GM12878 (cell line): ENCODE measurements around the gene KIF25. TPM values are rescaled to one million over a fixed set of nuclear protein-coding genes. Genes with fewer than 3 reads are reported as not detected.

ENCODE experiments used
- ATAC-seq: fragments of 200-7000 bp; cut with Tn5 transposase; 3 replicates; pipeline ENCODE4 v1.9.1; 2020; ENCODE audit warnings: mild to moderate bottlenecking, moderate library complexity
- BruUV-seq: library from RNA; stranded (reverse); fragments of 400-500 nt; replicated peaks from 2 replicates; lab custom pipeline; 2021; lab: Mats Ljungman, UMichigan
- CTCF ChIA-PET: fragments of 300-600 bp; sonication (Branson Sonifier 250); formaldehyde crosslinking; extraction: SDS; loops from one replicate; lab custom pipeline; 2021; ENCODE audit warnings: inconsistent platforms; lab: Yijun Ruan, JAX
- POLR2A ChIA-PET: fragments of 350-600 bp; formaldehyde crosslinking; extraction: SDS; loops from one replicate; lab custom pipeline; 2021; ENCODE audit warnings: inconsistent platforms; lab: Charles Lee
- RAD21 ChIA-PET: fragments of 300-600 bp; sonication (Branson Sonifier 250); formaldehyde crosslinking; loops from one replicate; lab custom pipeline; 2023; ENCODE audit warnings: antibody characterized with exemption; ENCODE audit not compliant: unreplicated experiment; lab: Charles Lee
- SMC1A ChIA-PET: fragments of 300-600 bp; sonication (Branson Sonifier 250); formaldehyde crosslinking; loops from one replicate; lab custom pipeline; 2023; ENCODE audit not compliant: unreplicated experiment, uncharacterized antibody; lab: Charles Lee
- DNase-seq: peaks from one replicate; pipeline ENCODE4 v3.0.0-alpha.2; 2011; ENCODE audit warnings: low read depth, low spot score
- FAIRE-seq: peaks from 3 replicates; lab custom pipeline; 2011; peaks lifted over from hg19 to GRCh38; lab: Jason Lieb, UNC
- H2AFZ ChIP-seq: 2 replicates; pipeline ENCODE4 v1.6.0; 2011; ENCODE audit warnings: low read depth, low read length, control low read depth; ENCODE audit not compliant: control insufficient read depth
- H3K27ac ChIP-seq: 2 replicates; pipeline ENCODE4 v1.5.1; 2011; ENCODE audit warnings: control low read depth; ENCODE audit not compliant: control insufficient read depth, insufficient read depth
- H3K27me3 ChIP-seq, 2 experiments: replicated peaks in 1 of 2; 2 replicates each; pipeline versions ENCODE4 v1.6.0 to v1.6.1; 2011; ENCODE audit warnings: low read length in 1 of 2; ENCODE audit not compliant: control insufficient read depth in 2 of 2, insufficient read depth in 2 of 2
- H3K36me3 ChIP-seq, 2 experiments: 2 replicates each; pipeline ENCODE4 v1.5.1; 2011; ENCODE audit warnings: low read length in 1 of 2; ENCODE audit not compliant: control insufficient read depth in 2 of 2, insufficient read depth in 2 of 2
- H3K4me1 ChIP-seq: 2 replicates; pipeline ENCODE4 v1.6.1; 2011; ENCODE audit warnings: mild to moderate bottlenecking, low read length, moderate library complexity, mixed read lengths; ENCODE audit not compliant: control insufficient read depth, insufficient read depth
- H3K4me2 ChIP-seq: 2 replicates; pipeline ENCODE4 v1.6.0; 2011; ENCODE audit warnings: control low read depth; ENCODE audit not compliant: control insufficient read depth, insufficient read depth
- H3K4me3 ChIP-seq: fragments of 200-600 bp; sonication (generic); 2 replicates; pipeline ENCODE4 v1.5.1; 2016
- H3K79me2 ChIP-seq: 2 replicates; pipeline ENCODE4 v1.6.0; 2011; ENCODE audit warnings: low read length; ENCODE audit not compliant: control insufficient read depth, insufficient read depth
- H3K9ac ChIP-seq: 2 replicates; pipeline ENCODE4 v1.8.0; 2011; ENCODE audit warnings: low read length, control low read depth, mixed read lengths; ENCODE audit not compliant: control insufficient read depth, insufficient read depth
- H3K9me3 ChIP-seq: replicated peaks from 3 replicates; pipeline ENCODE4 v1.5.1; 2011; ENCODE audit warnings: mild to moderate bottlenecking, low read length; ENCODE audit not compliant: control insufficient read depth, insufficient read depth
- H4K20me1 ChIP-seq: 2 replicates; pipeline ENCODE4 v1.6.0; 2011; ENCODE audit not compliant: control insufficient read depth, insufficient read depth
- CEBPZ ChIP-seq: fragments of 150-350 bp; IDR thresholded peaks from 2 replicates; pipeline ENCODE4 v1.6.1; 2016; ENCODE audit warnings: low read depth, low read length
- CHD4 ChIP-seq: fragments of 200-600 bp; sonication (generic); IDR thresholded peaks from 2 replicates; pipeline ENCODE4 v1.6.1; 2016; ENCODE audit warnings: mild to moderate bottlenecking
- E4F1 ChIP-seq: fragments of 450-650 bp; IDR thresholded peaks from 2 replicates; pipeline ENCODE4 v1.6.1; 2018; ENCODE audit warnings: borderline replicate concordance, mild to moderate bottlenecking; ENCODE audit not compliant: partially characterized antibody
- POLR2AphosphoS5 ChIP-seq: IDR thresholded peaks from 2 replicates; pipeline ENCODE4 v1.6.1; 2011; ENCODE audit warnings: mild to moderate bottlenecking, low read length, inconsistent platforms
- RCOR1 ChIP-seq: conservative IDR thresholded peaks from 2 replicates; pipeline ENCODE4 v1.6.1; 2012; ENCODE audit warnings: low read depth, low read length, improper control_type of control experiment
- RELB ChIP-seq: fragments of 450-650 bp; IDR thresholded peaks from 2 replicates; pipeline ENCODE4 v1.6.1; 2017; ENCODE audit warnings: low read depth, mild to moderate bottlenecking, moderate library complexity
- TBL1XR1 ChIP-seq: IDR thresholded peaks from 2 replicates; pipeline ENCODE4 v1.6.1; 2012; ENCODE audit warnings: low read depth, low read length, improper control_type of control experiment
- WGBS: methylation state at CpG from one replicate; pipeline ENCODE4 v1.1.6; 2016; ENCODE audit warnings: low lambda C conversion rate; ENCODE audit not compliant: insufficient replicate concordance, insufficient coverage; ENCODE audit errors: missing lambda C conversion rate; 5-methylcytosine and 5-hydroxymethylcytosine counted together
- in situ Hi-C: fragments of 300-500 bp; cut with MboI; formaldehyde crosslinking; loops from 9 replicates; pipeline ENCODE4 v1.14.3; 2018; ENCODE audit warnings: mixed read lengths
- intact Hi-C: fragments of 100-400 bp; cut with micrococcal nuclease; formaldehyde crosslinking; loops from one replicate; pipeline ENCODE4 v1.14.2; 2022; ENCODE audit not compliant: unreplicated experiment
- polyA plus RNA-seq, 11 experiments: library from polyadenylated mRNA; depleted of rRNA in 4 of 11; unstranded in 6 of 11; stranded (reverse) in 5 of 11; fragments of >200 nt; fragmentation: Nextera tagmentation in 4 of 11; fragmentation: Illumina TruSeq in 1 of 11; extraction: Ambion mirVana in 4 of 11; extraction: Trizol in 1 of 11; gene quantifications; 1 replicate in 1 of 11; 2 replicates in 10 of 11; pipeline versions ENCODE4 v1.2.1 to v1.2.3, GENCODE V29; 2011 to 2016; ENCODE audit warnings: inconsistent platforms in 2 of 11, missing spikeins in 2 of 11, low read depth in 1 of 11
- total RNA-seq, 4 experiments: library from RNA; depleted of rRNA in 3 of 4; stranded (reverse); fragments of >200 nt in 3 of 4; fragmentation: Illumina TruSeq in 1 of 4; extraction: Trizol in 1 of 4; gene quantifications; 2 replicates each; pipeline versions ENCODE4 v1.2.1 to v1.2.3, GENCODE V29; 2013 to 2021

Gene KIF25
- total and polyA plus RNA-seq, 10 of the 15 experiments (the other 5 are each of a cell fraction or from before 2014, with no cell fraction given), result not detected

GRCh38 chr6:168042426-168043192 lies 45.1 kb downstream of the KIF25 start:
- TF ChIP-seq CEBPZ (no peak), RELB (no peak), TBL1XR1 (no peak), E4F1 (no peak), RCOR1 (no peak), POLR2AphosphoS5 (no peak), CHD4 (no peak)
- TF ChIP-seq, all 136 proteins: peak for 0

More at GRCh38 chr6:168042426-168043192, 45.1 kb downstream of the KIF25 start:
- Histone ChIP-seq H3K9ac (no peak overlapping the region), H3K4me3 (no peak overlapping the region), H3K4me1 (no peaks in the 10 kb centered on the region), H3K4me2 (no peak overlapping the region), H3K9me3 (no peaks in the 10 kb centered on the region; the same call in 2 of the 3 replicates), H4K20me1 (no peaks in the 10 kb centered on the region), H3K27ac (no peak overlapping the region), H3K36me3 (no peaks in the 10 kb centered on the region), H2AFZ (no peak overlapping the region), H3K27me3 (no peaks in the 10 kb centered on the region), H3K79me2 (no peaks in the 10 kb centered on the region)
- 45% methylated on average over 22 of the region's 29 CpGs for WGBS
- in situ Hi-C loops, result no loop called here
- POLR2A ChIA-PET, result no interaction called here
- FAIRE-seq (no peak), ATAC-seq (no peak), DNase-seq (no peak)
- intact Hi-C loops, result no loop called here
- RAD21 ChIA-PET, result no interaction called here
- BruUV-seq, result no TSS peak
- CTCF ChIA-PET, result no interaction called here
- SMC1A ChIA-PET, result interaction anchor here (0.5 kb wide), 1 partner anchor 98 kb away, joined by 3 read pairs; no protein-coding TSS in a partner anchor
